HG02840 (cell line): ENCODE results near the gene CPNE1.
"Not testable (repeated sequence)": the region's sequence is repeated elsewhere in the genome, so short reads cannot be mapped to it uniquely, and the experiment has no call there.

ENCODE experiments used
- ATAC-seq: cut with Tn5 transposase; IDR thresholded peaks from one replicate; pipeline ENCODE4 v1.9.1; 2021; ENCODE audit warnings: mild to moderate bottlenecking, moderate library complexity, moderate number of reproducible peaks; ENCODE audit not compliant: unreplicated experiment, low FRiP score

CPNE1 gene

GRCh38 chr20:35698298-35699126 is 33.8 kb upstream of the CPNE1 start:
- peak; percentile 11 for ATAC-seq

DNA sequence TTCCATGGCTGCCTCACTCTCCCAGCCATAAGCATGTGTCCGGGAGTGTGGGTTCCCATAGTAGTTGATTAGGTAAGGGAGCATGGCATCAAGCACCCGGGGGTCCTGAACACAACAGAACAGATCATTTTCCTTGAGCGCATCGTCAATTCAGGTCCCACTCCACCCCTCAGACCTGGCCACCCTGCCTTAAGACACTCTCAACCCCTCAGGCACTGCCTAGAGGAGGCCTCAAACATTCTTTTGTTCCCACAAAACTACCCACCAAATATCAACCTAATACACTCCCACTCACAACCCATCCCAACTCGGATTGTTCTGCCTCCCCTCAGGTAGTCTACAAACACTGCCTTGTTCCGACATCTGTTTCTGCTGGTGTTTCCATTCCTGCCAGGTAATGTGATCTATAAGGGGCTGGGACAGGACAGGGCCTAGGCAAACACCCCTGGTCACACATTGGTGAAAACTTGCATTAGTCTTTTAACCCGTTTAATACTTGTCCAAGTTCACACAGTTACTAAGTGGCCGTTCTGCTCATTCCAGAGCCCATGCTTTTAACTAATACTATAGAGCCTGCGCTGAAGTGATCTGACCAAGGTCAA is 33.1 kb upstream of the CPNE1 start:
- ATAC-seq, result no peak

DNA sequence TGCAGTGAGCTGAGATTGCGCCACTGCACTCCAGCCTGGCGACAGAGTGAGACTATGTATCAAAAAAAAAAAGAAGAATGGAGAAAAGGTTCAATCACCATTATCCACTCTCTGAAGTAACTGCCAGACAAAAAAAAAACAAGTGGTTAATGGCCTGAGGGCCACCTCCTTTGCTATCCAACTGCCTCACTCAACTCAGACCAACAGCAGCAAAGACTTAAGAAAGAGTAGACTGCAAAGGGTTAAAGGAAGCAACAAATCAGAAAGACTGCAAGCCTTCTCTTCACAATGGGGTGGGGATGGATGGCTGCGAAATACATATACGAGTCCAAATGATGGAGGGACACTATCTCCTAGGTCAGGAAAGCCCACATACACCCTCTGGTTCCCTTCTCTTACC is 31.3 kb upstream of the CPNE1 start:
- no peak for ATAC-seq

GRCh38 chr20:35695245-35695749 is 30.6 kb upstream of the CPNE1 start:
- ATAC-seq, result no peak

GRCh38 chr20:35690265-35690664 is 25.6 kb upstream of the CPNE1 start:
- ATAC-seq, result no peak

- not testable (repeated sequence) for ATAC-seq
These were observed 22.2 kb upstream of the CPNE1 start for GRCh38 chr20:35686872-35687271.

GRCh38 chr20:35685368-35685767 is 20.7 kb upstream of the CPNE1 start:
- ATAC-seq, result not testable (repeated sequence)

- ATAC-seq, result no peak
These were observed 17.3 kb upstream of the CPNE1 start for GRCh38 chr20:35681960-35682359.

- ATAC-seq, result no peak
These were observed 15.9 kb upstream of the CPNE1 start for GRCh38 chr20:35680452-35681183.

- ATAC-seq, result no peak
These were observed 10.2 kb upstream of the CPNE1 start for GRCh38 chr20:35674921-35675320.

GRCh38 chr20:35673884-35674283 is 9.2 kb upstream of the CPNE1 start:
- ATAC-seq, result no peak

- ATAC-seq, result no peak
These were observed 5.0 kb upstream of the CPNE1 start for GRCh38 chr20:35669681-35670080.

DNA sequence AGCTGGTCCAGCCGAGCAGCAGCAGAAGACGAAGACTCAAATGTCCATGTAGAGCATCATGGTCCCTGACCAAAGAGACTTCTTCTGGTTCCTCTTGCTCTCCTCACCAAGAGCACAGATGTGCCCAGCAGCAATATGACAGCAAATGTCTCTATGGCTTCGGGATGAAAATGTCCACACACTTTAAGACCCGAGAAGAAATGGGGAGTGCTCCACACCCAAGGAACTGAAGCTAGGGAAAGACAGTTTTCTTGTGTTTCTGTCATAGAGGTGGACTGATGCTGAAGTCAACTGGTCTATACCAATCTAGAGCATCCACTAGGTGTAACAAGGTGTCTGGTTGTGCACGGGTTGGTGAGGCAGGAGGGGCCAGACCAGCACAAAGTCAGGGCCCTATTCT is 4.5 kb upstream of the CPNE1 start:
- ATAC-seq, result no peak

DNA sequence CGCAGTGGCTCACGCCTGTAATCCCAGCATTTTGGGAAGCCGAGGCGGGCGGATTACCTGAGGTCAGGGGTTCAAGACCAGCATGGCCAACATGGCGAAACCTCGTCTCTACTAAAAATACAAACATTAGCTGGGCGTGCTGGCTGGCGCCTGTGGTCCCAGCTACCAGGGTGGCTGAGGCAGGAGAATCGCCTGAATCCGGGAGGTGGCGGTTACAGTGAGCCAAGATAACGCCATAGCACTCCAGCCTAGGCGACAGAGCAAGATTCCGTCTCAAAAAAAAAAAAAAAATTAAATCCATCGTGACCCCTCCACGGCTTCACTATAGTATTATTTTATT is 1.2 kb upstream of the CPNE1 start:
- no peak for ATAC-seq

- ATAC-seq, result peak; percentile 21
These were observed 909 bp downstream of the CPNE1 start for GRCh38 chr20:35663516-35664465.

DNA sequence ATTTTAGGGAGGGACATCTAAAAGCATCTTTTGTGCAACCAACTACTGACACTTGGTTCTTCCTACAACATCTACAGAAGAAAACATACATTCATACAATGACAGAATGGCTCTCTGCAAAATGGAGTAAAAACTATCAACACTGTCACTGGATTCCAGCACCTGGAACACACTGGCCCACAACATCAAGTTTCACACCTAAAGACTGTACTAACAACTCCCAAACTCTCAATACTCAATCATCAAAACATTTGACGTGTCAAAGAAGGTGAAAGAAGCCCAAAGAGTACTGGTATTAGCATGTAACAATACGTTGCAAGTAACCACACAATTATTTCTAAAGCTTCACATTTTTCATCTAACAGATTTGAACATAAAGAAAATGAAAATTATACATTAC is 2.1 kb downstream of the CPNE1 start:
- ATAC-seq, result no peak

DNA sequence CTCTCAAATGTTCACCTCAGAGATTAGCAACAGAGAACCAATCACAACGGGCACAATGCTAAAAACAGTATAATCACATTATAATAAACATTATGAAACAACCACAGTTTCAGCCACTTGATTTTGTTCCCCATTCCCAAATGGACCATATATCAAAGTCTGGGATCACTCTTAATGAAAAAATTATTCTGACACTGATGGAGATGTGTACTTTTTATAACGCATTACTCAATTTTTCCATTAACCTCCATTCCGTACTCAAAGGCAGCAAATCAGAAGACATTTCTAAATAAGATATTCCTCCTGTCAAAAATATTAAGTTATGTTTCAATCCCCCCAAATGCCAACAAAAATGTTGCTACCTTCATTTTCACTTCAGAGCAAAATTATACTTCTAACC is 2.8 kb downstream of the CPNE1 start:
- no peak for ATAC-seq

DNA sequence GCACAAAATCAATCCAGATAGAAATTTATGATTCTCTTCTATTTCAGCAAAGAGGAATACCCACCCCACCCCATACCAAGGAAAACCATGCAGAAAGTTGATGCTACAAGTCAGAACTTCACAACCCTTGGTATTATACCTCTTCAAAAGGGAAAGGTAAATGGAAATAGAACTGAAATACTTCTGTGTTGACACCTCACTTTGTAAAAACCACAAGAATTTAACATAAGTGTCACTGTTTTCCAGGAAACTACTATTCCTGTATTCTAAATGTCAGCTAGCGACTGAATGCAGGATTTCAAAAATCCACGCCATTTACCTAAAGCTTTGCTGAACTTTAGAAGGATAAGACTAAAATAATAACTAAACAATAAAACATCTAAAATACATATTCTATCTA is 3.6 kb downstream of the CPNE1 start:
- no peak for ATAC-seq

DNA sequence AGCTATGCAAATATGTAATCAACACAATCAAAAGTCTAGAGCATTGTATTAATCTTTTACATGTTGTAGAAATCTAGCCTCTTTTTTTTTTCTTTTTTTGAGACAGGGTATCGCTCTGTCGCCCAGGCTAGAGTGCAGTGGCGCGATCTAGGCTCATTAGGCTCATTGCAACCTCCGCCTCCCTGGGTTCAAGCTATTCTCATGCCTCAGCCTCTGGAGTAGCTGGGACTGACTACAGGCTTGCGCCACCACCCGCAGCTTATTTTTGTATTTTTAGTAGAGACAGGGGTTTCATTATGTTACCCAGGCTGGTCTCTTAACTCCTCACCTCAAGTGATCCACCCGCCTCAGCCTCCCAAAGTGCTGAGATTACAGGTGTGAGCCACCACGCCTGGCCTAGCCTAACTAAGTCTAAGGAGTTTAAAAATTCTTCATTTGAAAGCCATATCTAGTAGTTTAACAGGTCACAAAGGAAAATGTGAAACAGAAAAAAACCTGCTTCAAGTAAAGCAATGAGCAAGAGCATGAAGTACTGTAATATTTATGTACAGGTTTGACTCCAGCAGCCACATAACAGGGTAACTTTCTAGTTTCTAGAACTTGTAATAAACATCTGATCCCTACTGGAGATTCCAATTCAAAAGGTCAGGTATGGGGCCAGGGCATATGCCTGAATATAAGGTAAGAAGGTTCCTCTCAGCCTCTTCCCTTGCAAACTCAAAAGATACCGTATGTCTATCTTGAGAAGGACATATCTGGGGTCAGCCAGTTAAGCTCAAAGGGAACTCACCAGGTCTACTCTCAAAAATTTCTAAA is 4.4 kb downstream of the CPNE1 start:
- ATAC-seq, result no peak
